ENCODE results near the gene CD68. TPM values are rescaled to one million over a fixed set of nuclear protein-coding genes. Genes with fewer than 3 reads are reported as not detected.
"Not testable (repeated sequence)": the region's sequence is repeated elsewhere in the genome, so short reads cannot be mapped to it uniquely, and the experiment has no call there.

CD68 gene
- total RNA-seq, 2 experiments from 2014 or later = 0.33 to 0.95 TPM

DNA sequence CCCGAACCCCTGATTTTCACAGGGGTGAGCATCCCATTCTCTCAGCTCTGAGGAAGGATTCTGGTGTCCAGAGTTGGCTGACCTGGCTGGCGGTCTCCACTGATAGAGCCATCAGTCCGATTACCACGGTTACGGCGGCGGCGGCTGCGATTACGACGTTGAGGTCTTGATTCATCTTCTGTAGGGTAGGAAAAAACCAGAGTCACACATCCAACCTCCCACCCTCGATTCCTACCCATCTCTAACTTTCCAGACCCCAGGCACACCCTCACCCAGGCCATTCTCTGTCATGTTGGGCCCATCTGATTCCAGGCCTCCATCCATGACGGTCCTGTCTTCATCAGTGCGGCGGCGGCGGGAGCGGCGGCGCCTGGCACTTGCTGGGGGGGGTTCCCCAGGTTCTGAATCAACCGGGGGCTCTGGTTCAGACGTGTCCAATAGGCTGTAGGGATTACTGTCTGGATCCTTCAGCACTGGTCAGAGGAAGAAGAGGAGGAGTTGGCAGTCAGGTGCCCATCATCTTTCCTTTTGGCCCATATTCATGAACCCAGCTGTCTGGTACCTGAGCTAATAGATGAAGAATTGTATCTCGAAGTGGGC lies 13.1 kb downstream of the CD68 start:
- Mint-ChIP-seq H3K9me3 (no peaks in the 10 kb centered on the region), H3K4me3 (no peak overlapping the region), H3K36me3 (ENCODE audit: low read depth) (peaks cover 71% of the 10 kb centered on the region), H3K4me1 (ENCODE audit: low read depth) (no peaks in the 10 kb centered on the region), H3K27me3 (no peaks in the 10 kb centered on the region), H3K27ac (no peak overlapping the region)
- intact Hi-C loops (cut with DNase I, micrococcal nuclease) = loop anchor here (5.0 kb wide), 2 partner anchors 155 to 315 kb away; partner anchors contain the start of genes FGF11 (in 1 of the 2) and TMEM102 (in 1 of the 2)
- DNase-seq = no peak
- H3K27ac ChIP-seq (ENCODE audit: low read depth in 1 of 2, low read length in 2 of 2) = no peak overlapping the region
- CTCF ChIA-PET = interaction anchor here (1.3 kb wide), 1 partner anchor 22 kb away, joined by 4 read pairs; the partner anchor contains the start of gene FXR2
- no peaks in the 10 kb centered on the region for H3K9me3 ChIP-seq (ENCODE audit: control insufficient read depth in 1 of 2, insufficient read depth in 1 of 2, low read length in 2 of 2)
- no peak overlapping the region for H3K4me3 ChIP-seq (ENCODE audit: low read length)
- H3K27me3 ChIP-seq (ENCODE audit: control insufficient read depth in 1 of 2, insufficient read depth in 2 of 2, low read length in 2 of 2) = no peaks in the 10 kb centered on the region
- ATAC-seq (ENCODE audit: poor library complexity) = no peak
- peaks cover 78% of the 10 kb centered on the region for H3K36me3 ChIP-seq (ENCODE audit: insufficient read depth, low read length)
- POLR2A ChIA-PET = interaction anchor here (1.4 kb wide), 1 partner anchor 9 kb away, joined by 4 read pairs; the partner anchor contains the start of gene MPDU1
- TF ChIP-seq, protein P1, sequence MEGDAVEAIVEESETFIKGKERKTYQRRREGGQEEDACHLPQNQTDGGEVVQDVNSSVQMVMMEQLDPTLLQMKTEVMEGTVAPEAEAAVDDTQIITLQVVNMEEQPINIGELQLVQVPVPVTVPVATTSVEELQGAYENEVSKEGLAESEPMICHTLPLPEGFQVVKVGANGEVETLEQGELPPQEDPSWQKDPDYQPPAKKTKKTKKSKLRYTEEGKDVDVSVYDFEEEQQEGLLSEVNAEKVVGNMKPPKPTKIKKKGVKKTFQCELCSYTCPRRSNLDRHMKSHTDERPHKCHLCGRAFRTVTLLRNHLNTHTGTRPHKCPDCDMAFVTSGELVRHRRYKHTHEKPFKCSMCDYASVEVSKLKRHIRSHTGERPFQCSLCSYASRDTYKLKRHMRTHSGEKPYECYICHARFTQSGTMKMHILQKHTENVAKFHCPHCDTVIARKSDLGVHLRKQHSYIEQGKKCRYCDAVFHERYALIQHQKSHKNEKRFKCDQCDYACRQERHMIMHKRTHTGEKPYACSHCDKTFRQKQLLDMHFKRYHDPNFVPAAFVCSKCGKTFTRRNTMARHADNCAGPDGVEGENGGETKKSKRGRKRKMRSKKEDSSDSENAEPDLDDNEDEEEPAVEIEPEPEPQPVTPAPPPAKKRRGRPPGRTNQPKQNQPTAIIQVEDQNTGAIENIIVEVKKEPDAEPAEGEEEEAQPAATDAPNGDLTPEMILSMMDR (IDR thresholded peaks at IDR 0.05) = no peak
- H3K4me1 ChIP-seq (ENCODE audit: insufficient read depth, low read length) = peaks cover 14% of the 10 kb centered on the region

DNA sequence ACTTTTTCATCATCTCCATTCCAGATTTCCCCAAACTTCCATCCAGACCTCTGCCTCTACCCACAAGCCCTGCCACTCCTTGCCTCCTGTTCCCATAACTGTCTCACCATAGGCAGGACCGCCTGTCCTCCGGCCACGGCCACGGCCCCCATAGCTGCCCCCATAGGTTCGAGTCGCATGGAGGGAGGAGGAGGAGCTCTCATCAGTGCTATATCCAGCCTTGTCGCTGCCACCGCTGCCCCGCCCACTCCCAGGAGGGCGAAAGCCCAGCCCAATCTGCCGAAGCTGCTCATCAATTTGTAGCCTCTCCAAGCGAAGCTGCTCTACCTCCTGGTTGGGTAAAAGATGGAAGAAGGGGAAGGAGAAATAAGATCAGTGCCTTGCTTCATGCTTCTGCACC lies 13.9 kb downstream of the CD68 start:
- H3K4me3 Mint-ChIP-seq = no peak overlapping the region
- no peak overlapping the region for H3K27ac ChIP-seq (ENCODE audit: low read depth in 1 of 2, low read length in 2 of 2)
- POLR2A ChIA-PET = interaction anchor here (1.4 kb wide), 1 partner anchor 9 kb away, joined by 4 read pairs; the partner anchor contains the start of gene MPDU1
- CTCF ChIA-PET = no interaction called here
- H3K36me3 ChIP-seq (ENCODE audit: insufficient read depth, low read length) = peaks cover 71% of the 10 kb centered on the region
- no peaks in the 10 kb centered on the region for H3K27me3 Mint-ChIP-seq
- no peak for ATAC-seq (ENCODE audit: poor library complexity)
- no peak for DNase-seq
- no peaks in the 10 kb centered on the region for H3K9me3 Mint-ChIP-seq
- no peak overlapping the region for H3K4me3 ChIP-seq (ENCODE audit: low read length)
- TF ChIP-seq, protein P1 (IDR thresholded peaks at IDR 0.05) = no peak
- intact Hi-C loops (cut with DNase I, micrococcal nuclease) = loop anchor here (5.0 kb wide), 2 partner anchors 156 to 316 kb away; partner anchors contain the start of genes FGF11 (in 1 of the 2) and TMEM102 (in 1 of the 2)
- H3K4me1 ChIP-seq (ENCODE audit: insufficient read depth, low read length) = peaks cover 14% of the 10 kb centered on the region
- H3K4me1 Mint-ChIP-seq (ENCODE audit: low read depth) = no peaks in the 10 kb centered on the region
- peaks cover 68% of the 10 kb centered on the region for H3K36me3 Mint-ChIP-seq (ENCODE audit: low read depth)
- no peaks in the 10 kb centered on the region for H3K27me3 ChIP-seq (ENCODE audit: control insufficient read depth in 1 of 2, insufficient read depth in 2 of 2, low read length in 2 of 2)
- H3K27ac Mint-ChIP-seq = no peak overlapping the region
- no peaks in the 10 kb centered on the region for H3K9me3 ChIP-seq (ENCODE audit: control insufficient read depth in 1 of 2, insufficient read depth in 1 of 2, low read length in 2 of 2)

DNA sequence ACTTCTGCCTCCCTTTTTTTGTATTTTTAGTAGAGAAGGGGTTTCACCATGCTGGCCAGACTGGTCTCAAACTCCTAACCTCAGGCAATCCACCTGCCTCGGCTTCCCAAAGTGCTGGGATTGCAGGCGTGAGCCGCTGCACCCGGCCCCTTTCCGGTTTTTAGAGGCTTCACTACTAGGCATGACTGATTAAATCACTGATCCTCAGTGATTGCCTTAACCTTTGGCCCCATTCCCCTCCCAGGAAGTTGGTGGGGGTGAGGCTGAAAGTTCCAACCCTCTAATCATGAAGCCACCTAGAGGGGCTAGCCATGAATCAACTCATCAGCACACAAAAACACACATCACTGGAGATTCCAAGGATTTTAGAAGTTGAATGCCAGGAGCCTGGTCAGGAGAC lies 18.1 kb downstream of the CD68 start:
- H3K27ac ChIP-seq (ENCODE audit: low read depth in 1 of 2, low read length in 2 of 2); H3K27ac Mint-ChIP-seq; H3K9me3 Mint-ChIP-seq; H3K4me3 ChIP-seq (ENCODE audit: low read length); H3K27me3 Mint-ChIP-seq; ATAC-seq (ENCODE audit: poor library complexity); intact Hi-C loops (cut with DNase I, micrococcal nuclease); H3K4me1 ChIP-seq (ENCODE audit: insufficient read depth, low read length); H3K27me3 ChIP-seq (ENCODE audit: control insufficient read depth in 1 of 2, insufficient read depth in 2 of 2, low read length in 2 of 2); DNase-seq; CTCF ChIA-PET; POLR2A ChIA-PET; H3K4me3 Mint-ChIP-seq; H3K4me1 Mint-ChIP-seq (ENCODE audit: low read depth); H3K9me3 ChIP-seq (ENCODE audit: control insufficient read depth in 1 of 2, insufficient read depth in 1 of 2, low read length in 2 of 2): not testable (repeated sequence)
- peaks cover 87% of the 10 kb centered on the region for H3K36me3 Mint-ChIP-seq (ENCODE audit: low read depth)
- peaks cover 86% of the 10 kb centered on the region for H3K36me3 ChIP-seq (ENCODE audit: insufficient read depth, low read length)

DNA sequence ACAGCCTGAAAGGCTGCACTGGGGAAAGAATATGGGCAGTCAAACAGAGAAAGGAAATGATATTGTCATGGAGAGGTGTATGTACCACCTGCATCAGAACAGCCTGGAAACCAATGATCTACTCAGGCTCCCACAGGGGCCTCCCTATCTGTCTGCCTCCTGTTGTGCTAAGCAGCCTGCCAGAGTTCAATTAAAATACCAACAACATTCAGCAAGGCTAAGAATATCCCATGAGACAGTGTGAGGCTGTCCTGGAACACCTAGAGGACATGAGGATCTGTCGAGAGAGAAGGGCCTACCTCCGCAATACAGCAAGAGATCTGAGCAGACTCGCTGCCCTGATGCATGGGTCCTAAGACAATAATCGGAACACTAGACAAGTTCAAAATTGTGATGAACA lies 26.8 kb downstream of the CD68 start:
- intact Hi-C loops (cut with DNase I, micrococcal nuclease) = no loop called here
- Mint-ChIP-seq H3K27ac (no peak overlapping the region), H3K4me3 (no peak overlapping the region), H3K27me3 (no peaks in the 10 kb centered on the region), H3K36me3 (ENCODE audit: low read depth) (peaks cover 65% of the 10 kb centered on the region), H3K4me1 (ENCODE audit: low read depth) (peaks cover 28% of the 10 kb centered on the region), H3K9me3 (no peaks in the 10 kb centered on the region)
- CTCF ChIA-PET = no interaction called here
- Histone ChIP-seq H3K4me1 (ENCODE audit: insufficient read depth, low read length) (no peaks in the 10 kb centered on the region), H3K4me3 (ENCODE audit: low read length) (no peak overlapping the region), H3K27me3 (ENCODE audit: control insufficient read depth in 1 of 2, insufficient read depth in 2 of 2, low read length in 2 of 2) (no peaks in the 10 kb centered on the region), H3K9me3 (ENCODE audit: control insufficient read depth in 1 of 2, insufficient read depth in 1 of 2, low read length in 2 of 2) (no peaks in the 10 kb centered on the region), H3K36me3 (ENCODE audit: insufficient read depth, low read length) (peaks cover 45% of the 10 kb centered on the region), H3K27ac (ENCODE audit: low read depth in 1 of 2, low read length in 2 of 2) (no peak overlapping the region)
- POLR2A ChIA-PET = no interaction called here
- ATAC-seq (ENCODE audit: poor library complexity) = no peak
- DNase-seq = no peak
- TF ChIP-seq, protein P1 (IDR thresholded peaks at IDR 0.05) = no peak

All from CD4-positive, alpha-beta T cell (primary cell).